ENCODE measurements around the gene GPR52. TPM values are rescaled to one million over a fixed set of nuclear protein-coding genes. Genes with fewer than 3 reads are reported as not detected.

Gene GPR52
- total and polyA plus RNA-seq, 2 of the 4 experiments (the other 2 are of a cell fraction), result 0.90 TPM; not detected in 1

- H3K4me1 ChIP-seq (ENCODE audit: control insufficient read depth, insufficient read depth, low read length), result no peaks in the 10 kb centered on the region
- H2BK5ac ChIP-seq (ENCODE audit: low read depth, low read length, poor library complexity, severe bottlenecking), result no peak overlapping the region
- ATAC-seq (ENCODE audit: low read depth) (no peak), DNase-seq (no peak)
- H3K18ac ChIP-seq (ENCODE audit: low read depth, low read length), result no peak overlapping the region
- no peaks in the 10 kb centered on the region for H3K27me3 ChIP-seq (ENCODE audit: control insufficient read depth, insufficient read depth, low read length)
- ChIA-PET POLR2A (ENCODE audit: unreplicated experiment) (no interaction called here), CTCF (no interaction called here)
- H2AFZ ChIP-seq (replicated peaks; ENCODE audit: low read length, poor library complexity), result no peak overlapping the region
- dilution Hi-C loops (cut with HindIII; ENCODE audit: low sequenced_read_pairs, unreplicated experiment) (no loop called here), in situ Hi-C loops (cut with MboI; ENCODE audit: low sequenced_read_pairs) (no loop called here), intact Hi-C loops (cut with micrococcal nuclease) (no loop called here)
- H2BK120ac ChIP-seq (ENCODE audit: low read depth, low read length), result no peak overlapping the region
- H4K20me1 ChIP-seq (ENCODE audit: insufficient read depth, low read length), result no peaks in the 10 kb centered on the region
- no TSS peak for BruUV-seq (replicated peaks)
- H3K27ac ChIP-seq (ENCODE audit: insufficient read depth, low read length), result no peak overlapping the region
- no peak for TF ChIP-seq BHLHE40 (IDR thresholded peaks at IDR 0.05; ENCODE audit: low read depth, low read length)
- TF ChIP-seq CTCF (conservative IDR thresholded peaks at IDR 0.05; ENCODE audit: low read depth, low read length), result no peak
- no peak for TF ChIP-seq RFX5 (IDR thresholded peaks at IDR 0.05; ENCODE audit: low read depth, low read length)
- TF ChIP-seq MAFK (IDR thresholded peaks at IDR 0.05; ENCODE audit: low read depth, low read length), result no peak
- no peak for TF ChIP-seq MXI1 (IDR thresholded peaks at IDR 0.05; ENCODE audit: borderline replicate concordance, low read depth, low read length)
- TF ChIP-seq CEBPB (IDR thresholded peaks at IDR 0.05; ENCODE audit: low read depth, low read length), result no peak
- TF ChIP-seq USF2 (IDR thresholded peaks at IDR 0.05; ENCODE audit: low read depth, low read length), result no peak
- no peak for TF ChIP-seq MAZ (IDR thresholded peaks at IDR 0.05; ENCODE audit: borderline replicate concordance, low read depth, low read length)
- no peak for TF ChIP-seq RAD21 (IDR thresholded peaks at IDR 0.05; ENCODE audit: low read length)
- H4K5ac ChIP-seq (ENCODE audit: low read depth, low read length), result no peak overlapping the region
- H3K9me1 ChIP-seq (ENCODE audit: insufficient read depth, low read length), result 0 out of 2 replicates have a peak, but pooled peaks cover 2% of the 10 kb centered on the region
- no peak overlapping the region for H4K91ac ChIP-seq (ENCODE audit: insufficient read depth, low read depth, low read length)
- no peak overlapping the region for H3K4me2 ChIP-seq (ENCODE audit: low read depth, low read length)
- no peak overlapping the region for H2AK9ac ChIP-seq (replicated peaks; ENCODE audit: low read depth, low read length, poor library complexity)
- no peak overlapping the region for H2AK5ac ChIP-seq (ENCODE audit: low read depth, low read length)
- no peaks in the 10 kb centered on the region for H3K36me3 ChIP-seq (ENCODE audit: control insufficient read depth, insufficient read depth, low read length)
- H4K8ac ChIP-seq (ENCODE audit: low read depth in 2 of 2, low read length in 2 of 2), result no peak overlapping the region
- no peak overlapping the region for H3K23ac ChIP-seq (ENCODE audit: low read depth, low read length)
- no peak overlapping the region for H3K4me3 ChIP-seq (ENCODE audit: insufficient read depth, low read depth, low read length)
- no peaks in the 10 kb centered on the region for H3K9me3 ChIP-seq (ENCODE audit: control insufficient read depth, insufficient read depth, low read length)
- no peak overlapping the region for H2BK20ac ChIP-seq (ENCODE audit: low read depth, low read length)
- no CpG with 5 or more reads among the region's 2 CpGs for WGBS, 2 experiments (ENCODE audit: extremely low coverage in 2 of 2, insufficient read length in 1 of 2)
- no peak overlapping the region for H3K14ac ChIP-seq (replicated peaks; ENCODE audit: low read depth, low read length)
- H2BK15ac ChIP-seq (ENCODE audit: low read depth, low read length), result no peak overlapping the region
- H3K9ac ChIP-seq (ENCODE audit: low read depth, low read length), result no peak overlapping the region
- no peaks in the 10 kb centered on the region; a peak in 1 of 4 replicates for H3K79me1 ChIP-seq (ENCODE audit: low read depth in 1 of 2, low read length in 2 of 2)
- H3K56ac ChIP-seq (ENCODE audit: extremely low read depth, insufficient read depth, low read length), result no peak overlapping the region
- H3K4ac ChIP-seq (ENCODE audit: low read depth, low read length), result no peak overlapping the region
These were observed 18.1 kb downstream of the GPR52 start for GRCh38 chr1:174465855-174466254.

All from IMR-90 (cell line).